Activated CD4-positive, alpha-beta memory T cell treated with anti-CD3 and anti-CD28 coated beads for 36 hours (primary cell): ENCODE data around the gene TBK1. TPM values are rescaled to one million over a fixed set of nuclear protein-coding genes. Genes with fewer than 3 reads are reported as not detected.

Experiments
- CTCF ChIA-PET: fragments of 350-600 bp; sonication (Branson Sonifier 250); formaldehyde crosslinking; loops from one replicate; lab custom pipeline; 2021; ENCODE audit warnings: antibody characterized with exemption, inconsistent platforms; lab: Charles Lee
- POLR2A ChIA-PET: fragments of 350-600 bp; sonication (Branson Sonifier 250); formaldehyde crosslinking; loops from one replicate; lab custom pipeline; 2021; ENCODE audit warnings: antibody characterized with exemption; lab: Charles Lee
- DNase-seq: peaks from one replicate; pipeline ENCODE4 v3.0.0-alpha.2; 2020
- H3K27ac Mint-ChIP-seq: one replicate; pipeline ENCODE4 v1.8.0; 2021; ENCODE audit warnings: mixed read lengths
- H3K27me3 Mint-ChIP-seq: one replicate; pipeline ENCODE4 v1.8.0; 2021; ENCODE audit warnings: mixed read lengths
- H3K36me3 Mint-ChIP-seq: one replicate; pipeline ENCODE4 v1.8.0; 2021; ENCODE audit warnings: mixed read lengths
- H3K4me1 Mint-ChIP-seq: one replicate; pipeline ENCODE4 v1.8.0; 2021; ENCODE audit warnings: low read depth, mixed read lengths
- H3K4me3 Mint-ChIP-seq: one replicate; pipeline ENCODE4 v1.8.0; 2021; ENCODE audit warnings: mild to moderate bottlenecking, mixed read lengths
- H3K9me3 Mint-ChIP-seq: one replicate; pipeline ENCODE4 v1.8.0; 2021; ENCODE audit warnings: mixed read lengths
- intact Hi-C: fragments of 100-400 bp; cut with micrococcal nuclease; formaldehyde crosslinking; loops from one replicate; pipeline ENCODE4 v1.15.1; 2023
- total RNA-seq, 2 experiments: library from RNA; stranded (reverse); gene quantifications; one replicate each; pipeline ENCODE4 v1.2.3, GENCODE V29; 2021

Gene TBK1
- total RNA-seq, 2 experiments from 2014 or later: 21.7 to 23.4 TPM

DNA sequence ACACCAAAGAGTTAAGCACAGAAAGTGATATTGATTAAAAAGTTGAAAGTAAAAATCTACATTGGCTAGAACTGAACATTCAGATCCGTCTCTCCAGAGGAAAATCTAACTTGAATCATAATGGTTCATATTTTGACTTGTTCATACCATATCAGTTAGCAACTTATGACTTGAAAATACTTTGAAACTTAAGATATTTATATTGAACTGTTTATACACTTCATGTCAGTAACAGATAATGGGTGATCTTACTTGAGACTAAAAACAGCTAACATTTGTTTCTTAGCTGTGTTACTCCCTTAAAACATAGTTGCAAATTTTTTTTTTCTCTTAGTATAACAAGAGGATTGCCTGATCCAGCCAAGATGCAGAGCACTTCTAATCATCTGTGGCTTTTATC is 3.6 kb downstream of the TBK1 start:
- Mint-ChIP-seq H3K9me3 (no peaks in the 10 kb centered on the region), H3K27ac (peak overlapping the region; percentile 74), H3K36me3 (peaks cover 16% of the 10 kb centered on the region), H3K4me3 (no peak overlapping the region), H3K4me1 (peaks cover 62% of the 10 kb centered on the region), H3K27me3 (no peaks in the 10 kb centered on the region)
- POLR2A ChIA-PET: interaction anchor here (1.6 kb wide), 1 partner anchor 52 kb away, joined by 3 read pairs; the partner anchor contains the start of gene XPOT
- CTCF ChIA-PET: no interaction called here
- DNase-seq: no peak
- intact Hi-C loops: loop anchor here (5.0 kb wide), 1 partner anchor 227 kb away; no protein-coding TSS in a partner anchor

DNA sequence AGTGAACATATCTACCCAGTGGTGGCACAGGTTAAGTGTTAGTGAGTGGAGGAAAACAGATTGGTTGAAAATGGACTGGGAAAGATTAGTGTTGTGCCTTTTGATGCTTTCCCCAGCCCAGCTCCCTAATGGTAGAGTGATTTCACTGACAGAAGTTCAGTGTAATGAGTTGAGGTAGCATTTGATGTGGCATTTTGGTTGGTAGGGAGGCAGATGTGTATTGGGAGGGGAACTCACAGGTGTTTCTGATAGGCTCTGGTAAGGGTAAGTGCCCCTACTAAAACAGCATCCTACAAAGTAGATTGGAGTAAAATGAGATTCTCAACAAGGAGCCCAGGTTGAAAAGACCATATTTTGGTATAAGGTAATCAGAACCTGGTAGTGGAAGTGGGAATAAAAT is 4.2 kb downstream of the TBK1 start:
- CTCF ChIA-PET: no interaction called here

DNA sequence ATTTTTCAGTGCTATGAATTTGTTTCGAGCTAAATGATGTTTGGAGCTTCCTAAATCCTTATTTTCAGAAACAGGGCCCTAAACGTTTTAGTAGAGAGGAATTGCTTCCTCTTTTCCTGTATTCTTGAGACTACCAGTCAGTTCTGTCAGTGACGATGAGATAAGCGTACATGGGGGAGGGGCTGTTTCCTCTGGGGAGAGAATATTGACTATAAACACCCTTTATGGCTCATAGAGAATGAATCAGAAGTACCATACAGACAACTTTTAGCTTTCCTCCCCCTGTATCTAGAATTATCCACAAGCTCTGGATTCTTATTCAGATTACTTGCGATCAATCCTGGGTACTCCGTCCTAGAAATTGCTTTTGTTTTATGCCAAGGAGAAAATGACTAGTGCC is 5.1 kb downstream of the TBK1 start:
- Mint-ChIP-seq H3K4me1 (peaks cover 55% of the 10 kb centered on the region), H3K9me3 (no peaks in the 10 kb centered on the region)
- POLR2A ChIA-PET: interaction anchor here (0.7 to 1.5 kb wide), 3 partner anchors 25 to 53 kb away, joined by 3 to 5 read pairs (median 4); partner anchors contain the start of gene XPOT

More for the DNA sequence above, 4.2 kb downstream of the TBK1 start:
- H3K9me3 Mint-ChIP-seq: no peaks in the 10 kb centered on the region
- DNase-seq: no peak
- H3K4me1 Mint-ChIP-seq: peaks cover 58% of the 10 kb centered on the region
- peak overlapping the region; percentile 74 for H3K27ac Mint-ChIP-seq
- H3K27me3 Mint-ChIP-seq: no peaks in the 10 kb centered on the region
- POLR2A ChIA-PET: interaction anchor here (1.6 kb wide), 1 partner anchor 52 kb away, joined by 3 read pairs; the partner anchor contains the start of gene XPOT
- no peak overlapping the region for H3K4me3 Mint-ChIP-seq
- peaks cover 17% of the 10 kb centered on the region for H3K36me3 Mint-ChIP-seq
- intact Hi-C loops: loop anchor here (5.0 kb wide), 1 partner anchor 226 kb away; no protein-coding TSS in a partner anchor

DNA sequence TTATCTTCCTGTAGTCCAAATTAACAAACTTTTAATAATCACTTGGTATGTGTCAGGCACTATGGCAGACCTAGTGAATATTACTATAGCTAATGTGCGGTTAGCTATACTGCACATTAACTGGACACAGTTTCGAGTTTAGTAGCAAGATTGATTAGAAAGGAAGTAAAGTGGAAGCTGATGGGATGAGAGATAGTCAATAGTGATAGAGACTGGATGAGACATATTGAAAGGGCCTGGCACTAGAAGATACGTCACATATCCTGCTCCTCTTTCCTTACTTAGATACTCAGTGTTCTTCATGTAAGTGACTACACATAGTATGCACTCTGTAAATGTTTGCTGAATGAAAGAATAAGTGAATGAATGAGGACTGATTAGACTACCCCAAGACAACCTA is 5.5 kb downstream of the TBK1 start:
- DNase-seq: no peak
- H3K4me1 Mint-ChIP-seq: peaks cover 55% of the 10 kb centered on the region
- ChIA-PET CTCF (no interaction called here), POLR2A (interaction anchor here (0.7 to 1.5 kb wide), 2 partner anchors 25 to 53 kb away, joined by 3 to 4 read pairs; partner anchors contain the start of gene XPOT)
- H3K27me3 Mint-ChIP-seq: no peaks in the 10 kb centered on the region
- intact Hi-C loops: loop anchor here (1.0 to 5.0 kb wide), 2 partner anchors 53 to 225 kb away; partner anchors contain the start of gene XPOT
- H3K36me3 Mint-ChIP-seq: peaks cover 19% of the 10 kb centered on the region
- H3K27ac Mint-ChIP-seq: peak overlapping the region; percentile 63
- no peak overlapping the region for H3K4me3 Mint-ChIP-seq
- H3K9me3 Mint-ChIP-seq: no peaks in the 10 kb centered on the region

More for the DNA sequence above, 5.1 kb downstream of the TBK1 start:
- peaks cover 21% of the 10 kb centered on the region for H3K36me3 Mint-ChIP-seq
- H3K27ac Mint-ChIP-seq: peak overlapping the region; percentile 63
- H3K27me3 Mint-ChIP-seq: no peaks in the 10 kb centered on the region
- no peak overlapping the region for H3K4me3 Mint-ChIP-seq
- intact Hi-C loops: loop anchor here (1.0 to 5.0 kb wide), 2 partner anchors 53 to 225 kb away; partner anchors contain the start of gene XPOT
- DNase-seq: peak; percentile 67
- CTCF ChIA-PET: no interaction called here

DNA sequence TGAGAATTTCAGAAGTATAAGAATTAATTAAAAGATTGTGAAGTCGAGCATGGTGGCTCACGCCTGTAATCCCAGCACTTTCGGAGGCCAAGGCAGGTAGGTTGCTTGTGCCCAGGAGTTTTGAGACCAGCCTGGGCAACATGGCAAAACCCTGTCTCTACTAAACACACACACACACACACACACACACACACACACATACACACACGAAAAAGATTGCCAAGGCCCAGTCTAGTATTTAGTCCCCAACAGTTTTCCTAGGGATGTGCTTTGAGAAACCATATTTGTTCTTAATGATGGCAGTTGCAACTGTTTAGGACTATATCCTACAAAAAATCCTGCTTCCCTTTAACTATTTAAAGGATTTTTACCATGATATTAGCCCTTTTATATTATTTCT is 6.0 kb downstream of the TBK1 start:
- Mint-ChIP-seq H3K36me3 (peaks cover 19% of the 10 kb centered on the region), H3K27ac (peak overlapping the region; percentile 63), H3K27me3 (no peaks in the 10 kb centered on the region), H3K4me1 (peaks cover 54% of the 10 kb centered on the region), H3K9me3 (no peaks in the 10 kb centered on the region), H3K4me3 (no peak overlapping the region)
- ChIA-PET POLR2A (interaction anchor here (1.5 kb wide), 1 partner anchor 54 kb away, joined by 4 read pairs; the partner anchor contains the start of gene XPOT), CTCF (no interaction called here)
- intact Hi-C loops: loop anchor here (1.0 to 5.0 kb wide), 2 partner anchors 54 to 224 kb away; partner anchors contain the start of gene XPOT
- DNase-seq: no peak

DNA sequence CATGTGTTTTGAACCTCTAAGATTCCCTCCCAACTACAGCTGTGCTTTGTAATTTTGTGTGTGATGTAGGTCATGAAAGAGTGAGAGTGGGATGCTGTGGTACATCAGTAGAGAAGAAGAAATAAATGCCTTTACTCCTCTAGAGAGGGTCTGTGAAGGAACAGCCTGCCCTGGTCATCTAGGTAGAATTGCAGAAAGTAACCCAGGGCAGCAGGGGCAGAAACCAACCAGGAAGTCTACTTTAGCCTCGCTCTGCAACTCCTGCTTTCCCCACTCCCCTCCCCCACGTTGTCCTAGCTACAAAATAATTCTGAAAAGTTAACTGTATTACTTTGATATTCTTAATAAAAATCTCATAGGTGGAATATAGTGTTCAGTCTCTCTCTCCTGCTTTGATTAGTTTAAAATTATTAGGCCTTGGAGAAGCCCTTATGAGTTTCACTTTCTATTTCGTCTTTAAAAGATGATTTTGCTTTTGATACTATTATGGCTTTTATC is 7.5 kb downstream of the TBK1 start:
- intact Hi-C loops: loop anchor here (1.0 to 5.0 kb wide), 2 partner anchors 8 to 223 kb away; no protein-coding TSS in a partner anchor
- Mint-ChIP-seq H3K27ac (peak overlapping the region; percentile 91), H3K4me3 (peak overlapping the region; percentile 77), H3K4me1 (peaks cover 45% of the 10 kb centered on the region), H3K36me3 (peaks cover 20% of the 10 kb centered on the region), H3K27me3 (no peaks in the 10 kb centered on the region), H3K9me3 (no peaks in the 10 kb centered on the region)
- ChIA-PET POLR2A (no interaction called here), CTCF (no interaction called here)
- no peak for DNase-seq

DNA sequence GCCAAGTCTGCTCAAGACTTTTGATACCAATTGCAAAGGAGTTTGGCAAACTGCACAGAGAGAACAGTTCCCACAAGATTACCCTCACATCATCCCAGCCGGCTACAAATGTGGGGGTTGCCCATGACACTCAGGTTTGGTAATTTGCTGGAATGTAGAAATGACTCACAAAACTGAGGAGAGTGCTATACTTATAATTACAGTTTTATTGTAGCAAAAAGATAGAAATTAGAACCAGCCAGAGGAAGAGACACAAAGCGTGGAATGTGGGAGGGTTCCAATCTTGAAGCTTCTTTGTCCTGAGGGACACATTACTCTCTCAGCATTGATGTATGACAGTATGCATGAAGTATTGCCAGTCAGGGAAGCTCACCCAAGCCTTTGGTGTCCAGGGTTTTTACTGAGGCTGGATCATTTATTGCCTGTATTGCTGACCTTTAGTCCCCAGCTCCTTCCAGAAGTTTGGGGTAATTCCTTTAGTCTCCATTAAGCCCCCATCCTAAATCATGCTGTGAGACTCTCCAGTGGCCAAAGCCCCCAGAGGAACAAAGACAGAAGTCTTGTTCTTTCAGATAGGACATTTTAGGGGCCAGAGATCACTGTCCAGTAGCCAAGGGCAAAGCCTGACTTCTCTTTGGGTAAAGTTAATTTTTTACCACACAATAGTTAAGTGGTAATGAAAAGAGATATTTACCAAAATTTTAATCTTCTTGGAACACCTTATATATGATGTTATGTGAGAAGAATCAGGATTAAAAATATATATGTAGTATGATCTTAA is 9.9 kb downstream of the TBK1 start:
- Mint-ChIP-seq H3K4me3 (no peak overlapping the region), H3K9me3 (no peaks in the 10 kb centered on the region), H3K36me3 (peaks cover 28% of the 10 kb centered on the region), H3K27ac (no peak overlapping the region), H3K4me1 (peaks cover 31% of the 10 kb centered on the region), H3K27me3 (no peaks in the 10 kb centered on the region)
- DNase-seq: peak; percentile 36
- ChIA-PET POLR2A (no interaction called here), CTCF (no interaction called here)
- intact Hi-C loops: no loop called here

DNA sequence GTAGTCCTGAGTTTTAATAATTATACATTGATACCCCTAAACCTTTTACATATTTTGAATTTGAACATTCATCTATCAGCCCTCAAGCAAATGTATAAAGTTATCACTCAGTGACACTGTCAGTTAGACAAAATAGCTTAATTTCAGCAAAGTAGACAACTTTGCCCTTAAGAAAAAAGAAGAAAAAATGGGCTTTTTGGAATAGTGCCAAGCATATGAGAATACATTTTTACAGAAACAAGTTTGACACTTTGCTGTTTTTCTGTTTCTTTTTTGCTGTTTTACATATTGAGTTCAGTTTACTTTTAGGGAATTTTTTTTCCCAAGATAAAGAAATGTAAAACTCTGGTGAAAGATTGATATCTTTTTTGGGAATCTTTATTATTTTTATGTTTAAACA is 14.3 kb downstream of the TBK1 start:
- Mint-ChIP-seq H3K4me3 (no peak overlapping the region), H3K4me1 (peaks cover 4% of the 10 kb centered on the region), H3K9me3 (no peaks in the 10 kb centered on the region), H3K27ac (no peak overlapping the region), H3K27me3 (no peaks in the 10 kb centered on the region), H3K36me3 (peaks cover 26% of the 10 kb centered on the region)
- intact Hi-C loops: no loop called here
- POLR2A ChIA-PET: no interaction called here
- CTCF ChIA-PET: no interaction called here
- DNase-seq: no peak

DNA sequence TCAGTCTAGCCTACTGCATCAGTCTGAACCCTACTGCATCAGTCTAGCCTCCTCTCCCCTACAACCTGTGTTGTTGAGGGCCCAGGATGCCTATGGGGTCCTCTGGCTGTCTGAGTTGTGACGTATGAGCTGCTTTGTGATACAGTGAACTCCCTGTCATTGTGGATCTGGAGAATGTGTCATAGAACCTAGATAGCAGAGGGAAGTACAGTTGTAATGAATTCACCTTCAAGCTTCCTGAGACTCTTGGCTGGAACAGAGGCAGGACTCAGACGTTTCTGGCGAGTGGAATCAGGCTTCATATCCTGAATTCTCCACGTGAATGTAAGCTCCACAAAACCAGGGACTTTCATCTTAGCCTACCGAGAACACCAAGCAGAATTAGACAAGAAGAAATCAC is 17.0 kb downstream of the TBK1 start:
- CTCF ChIA-PET: interaction anchor here (0.7 kb wide), 1 partner anchor 219 kb away, joined by 3 read pairs; no protein-coding TSS in a partner anchor

DNA sequence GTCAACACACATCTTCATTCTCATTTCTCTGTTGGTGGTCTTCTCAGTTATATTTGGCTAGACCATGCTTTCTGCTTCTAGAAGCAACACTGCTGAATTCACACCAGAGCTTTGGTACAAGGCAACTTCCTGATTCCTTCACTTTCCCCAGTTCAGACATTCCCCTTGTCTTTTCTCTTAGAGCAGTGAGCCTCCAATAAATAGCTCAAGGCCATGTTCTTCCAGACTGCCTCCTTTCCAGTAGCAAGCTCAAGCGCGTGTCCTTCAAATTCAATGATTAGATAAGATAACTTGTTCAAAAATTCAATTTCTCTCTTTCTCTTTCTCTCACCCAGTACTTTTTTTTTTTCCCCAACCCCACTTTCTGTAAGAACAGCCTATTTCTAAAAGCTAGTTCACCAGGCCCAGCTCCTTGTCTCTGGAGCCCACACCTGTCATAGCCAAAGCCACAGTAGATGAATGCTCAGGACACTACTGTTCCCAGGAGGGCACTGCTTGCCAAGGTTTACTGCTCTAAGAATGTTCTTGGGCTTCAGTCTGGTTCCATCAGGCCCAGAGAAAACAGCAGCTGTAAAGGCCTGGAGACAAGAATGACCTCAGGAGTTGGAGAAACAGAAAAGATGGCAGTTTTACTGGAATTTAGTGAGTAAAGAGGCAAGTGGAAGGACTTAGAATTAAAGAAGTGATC is 17.7 kb downstream of the TBK1 start:
- no peak overlapping the region for H3K27ac Mint-ChIP-seq
- H3K4me3 Mint-ChIP-seq: no peak overlapping the region
- H3K9me3 Mint-ChIP-seq: no peaks in the 10 kb centered on the region
- no peak for DNase-seq
- intact Hi-C loops: no loop called here
- H3K36me3 Mint-ChIP-seq: peaks cover 35% of the 10 kb centered on the region
- H3K4me1 Mint-ChIP-seq: no peaks in the 10 kb centered on the region
- no peaks in the 10 kb centered on the region for H3K27me3 Mint-ChIP-seq
- ChIA-PET CTCF (interaction anchor here (0.7 kb wide), 1 partner anchor 219 kb away, joined by 3 read pairs; no protein-coding TSS in a partner anchor), POLR2A (no interaction called here)

More for the DNA sequence above, 17.0 kb downstream of the TBK1 start:
- Mint-ChIP-seq H3K4me3 (no peak overlapping the region), H3K27ac (no peak overlapping the region), H3K36me3 (peaks cover 34% of the 10 kb centered on the region), H3K27me3 (no peaks in the 10 kb centered on the region), H3K4me1 (no peaks in the 10 kb centered on the region), H3K9me3 (no peaks in the 10 kb centered on the region)
- POLR2A ChIA-PET: no interaction called here
- intact Hi-C loops: no loop called here
- DNase-seq: no peak

DNA sequence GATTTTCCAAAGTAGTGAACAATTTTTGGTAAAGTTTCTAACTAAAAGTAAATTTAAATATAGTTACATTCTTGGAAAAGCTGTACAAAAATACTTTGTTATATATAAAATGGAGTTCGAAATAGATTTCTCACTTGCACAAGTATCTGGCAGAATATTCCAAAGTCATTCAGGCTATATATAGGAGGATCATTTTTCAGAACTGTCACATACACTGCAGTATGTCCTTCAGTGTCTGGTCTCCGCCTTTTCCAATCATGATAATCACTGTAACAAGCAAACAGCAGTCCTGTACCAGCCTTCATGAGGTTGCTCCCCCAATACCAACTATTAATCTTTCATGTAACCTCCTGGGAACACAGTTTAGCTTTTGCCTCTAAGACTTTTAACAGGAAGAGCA is 18.6 kb downstream of the TBK1 start:
- H3K36me3 Mint-ChIP-seq: peaks cover 37% of the 10 kb centered on the region
- no peak overlapping the region for H3K4me3 Mint-ChIP-seq
- ChIA-PET CTCF (interaction anchor here (1.2 kb wide), 1 partner anchor 79 kb away, joined by 3 read pairs; no protein-coding TSS in a partner anchor), POLR2A (no interaction called here)
- H3K9me3 Mint-ChIP-seq: peaks cover 4% of the 10 kb centered on the region
- H3K4me1 Mint-ChIP-seq: no peaks in the 10 kb centered on the region
- intact Hi-C loops: no loop called here
- H3K27me3 Mint-ChIP-seq: no peaks in the 10 kb centered on the region
- no peak for DNase-seq
- H3K27ac Mint-ChIP-seq: no peak overlapping the region
